GM06990 (cell line): ENCODE data around the gene PEX5.

Experiments
- DNase-seq: peaks from one replicate; pipeline ENCODE4 v3.0.0-alpha.2; 2011; ENCODE audit not compliant: insufficient read length; ENCODE audit errors: extremely low read depth
- H3K27me3 ChIP-seq: replicated peaks from 2 replicates; pipeline ENCODE4 v1.6.0; 2011; ENCODE audit warnings: low read length; ENCODE audit not compliant: control insufficient read depth, insufficient read depth
- H3K36me3 ChIP-seq: 2 replicates; pipeline ENCODE4 v1.5.1; 2011; ENCODE audit warnings: low read length; ENCODE audit not compliant: control insufficient read depth, insufficient read depth
- H3K4me3 ChIP-seq: replicated peaks from 2 replicates; pipeline ENCODE4 v1.5.1; 2011; ENCODE audit warnings: low read depth, mild to moderate bottlenecking, control low read depth, low read length
- CTCF ChIP-seq: IDR thresholded peaks from 2 replicates; pipeline ENCODE4 v1.5.1; 2011; ENCODE audit warnings: low read length, control low read depth, mild to moderate bottlenecking, inconsistent platforms; ENCODE audit not compliant: insufficient read depth, poor library complexity, severe bottlenecking

PEX5 gene

GRCh38 chr12:7156259-7157197 lies 33.0 kb upstream of the PEX5 start:
- no peak for DNase-seq

GRCh38 chr12:7157391-7157790 lies 32.1 kb upstream of the PEX5 start:
- H3K27me3 ChIP-seq, result no peaks in the 10 kb centered on the region; the same call in 1 of the 2 replicates
- peaks cover 5% of the 10 kb centered on the region for H3K36me3 ChIP-seq
- no peak for TF ChIP-seq CTCF
- no peak for DNase-seq
- H3K4me3 ChIP-seq, result no peak overlapping the region

More at GRCh38 chr12:7156259-7157197, 33.0 kb upstream of the PEX5 start:
- no peak for TF ChIP-seq CTCF
- Histone ChIP-seq H3K4me3 (no peak overlapping the region), H3K36me3 (peaks cover 5% of the 10 kb centered on the region), H3K27me3 (no peaks in the 10 kb centered on the region)

GRCh38 chr12:7158781-7159609 lies 30.5 kb upstream of the PEX5 start:
- H3K4me3 ChIP-seq, result no peak overlapping the region
- no peaks in the 10 kb centered on the region; the same call in 1 of the 2 replicates for H3K27me3 ChIP-seq
- peaks cover 5% of the 10 kb centered on the region for H3K36me3 ChIP-seq
- no peak for DNase-seq
- no peak for TF ChIP-seq CTCF

- TF ChIP-seq CTCF, result no peak
- H3K36me3 ChIP-seq, result peaks cover 5% of the 10 kb centered on the region
- DNase-seq, result no peak
Measured at GRCh38 chr12:7160183-7160582, 29.3 kb upstream of the PEX5 start.

GRCh38 chr12:7161327-7161726 lies 28.2 kb upstream of the PEX5 start:
- TF ChIP-seq CTCF, result no peak
- Histone ChIP-seq H3K36me3 (peaks cover 5% of the 10 kb centered on the region), H3K4me3 (no peak overlapping the region), H3K27me3 (no peaks in the 10 kb centered on the region; the same call in 1 of the 2 replicates)
- DNase-seq, result no peak

More at GRCh38 chr12:7160183-7160582, 29.3 kb upstream of the PEX5 start:
- no peaks in the 10 kb centered on the region; the same call in 1 of the 2 replicates for H3K27me3 ChIP-seq
- no peak overlapping the region for H3K4me3 ChIP-seq
